GM12892 (cell line): ENCODE data around the gene KIAA0586.
"Not testable (repeated sequence)": the region's sequence is repeated elsewhere in the genome, so short reads cannot be mapped to it uniquely, and the experiment has no call there.

Experiments used
- DNase-seq: peaks from one replicate; pipeline ENCODE4 v3.0.0; 2011; ENCODE audit not compliant: insufficient read length
- FAIRE-seq: peaks from 2 replicates; lab custom pipeline; 2011; peaks lifted over from hg19 to GRCh38; lab: Jason Lieb, UNC
- POLR2A ChIP-seq: IDR thresholded peaks from 2 replicates; pipeline ENCODE4 v1.6.1; 2011; ENCODE audit warnings: low read depth, low read length, control low read depth
- POLR2AphosphoS5 ChIP-seq: IDR thresholded peaks from 2 replicates; pipeline ENCODE4 v1.6.1; 2011; ENCODE audit warnings: low read depth, low read length, control low read depth
- TAF1 ChIP-seq: IDR thresholded peaks from 2 replicates; pipeline ENCODE4 v1.6.1; 2011; ENCODE audit warnings: low read depth, mild to moderate bottlenecking, control low read depth, low read length, borderline replicate concordance

The KIAA0586 gene

GRCh38 chr14:58584383-58584782 is 156.9 kb downstream of the KIAA0586 start:
- no peak for DNase-seq
- TF ChIP-seq POLR2A: no peak
- TF ChIP-seq TAF1: no peak
- no peak for TF ChIP-seq POLR2AphosphoS5
- FAIRE-seq: no peak

DNA sequence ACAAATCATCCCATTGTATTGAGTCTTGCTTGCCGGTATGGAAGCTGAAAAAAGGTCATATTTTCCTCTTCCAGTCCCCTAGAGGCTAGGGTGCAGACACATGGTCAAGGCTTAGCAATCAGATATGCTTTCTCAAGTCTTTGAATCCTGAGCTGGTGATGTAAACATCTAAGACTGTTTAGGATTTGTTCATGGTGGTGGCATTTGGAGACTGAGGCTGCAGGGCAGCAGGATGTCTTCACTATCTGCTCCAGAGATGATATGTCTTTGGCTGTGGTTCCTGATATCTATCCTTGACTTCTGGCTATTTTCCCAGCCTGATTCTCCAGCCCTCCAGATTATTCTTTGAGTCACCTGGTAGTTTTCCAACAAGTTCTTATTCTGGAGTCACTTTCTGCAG is 159.8 kb downstream of the KIAA0586 start:
- no peak for DNase-seq
- no peak for FAIRE-seq
- no peak for TF ChIP-seq TAF1
- TF ChIP-seq POLR2A: no peak
- TF ChIP-seq POLR2AphosphoS5: no peak

- FAIRE-seq, DNase-seq: not testable (repeated sequence)
These were observed 160.8 kb downstream of the KIAA0586 start for GRCh38 chr14:58588321-58588720.

GRCh38 chr14:58593977-58594376 is 166.5 kb downstream of the KIAA0586 start:
- TF ChIP-seq POLR2A: no peak
- no peak for TF ChIP-seq POLR2AphosphoS5
- no peak for TF ChIP-seq TAF1
- FAIRE-seq: no peak
- DNase-seq: no peak

GRCh38 chr14:58597041-58597440 is 169.5 kb downstream of the KIAA0586 start:
- no peak for DNase-seq
- no peak for FAIRE-seq
- TF ChIP-seq POLR2A (no peak), TAF1 (no peak), POLR2AphosphoS5 (no peak)

- no peak for FAIRE-seq
- no peak for DNase-seq
- TF ChIP-seq POLR2A (no peak), TAF1 (no peak), POLR2AphosphoS5 (no peak)
These were observed 170.7 kb downstream of the KIAA0586 start for GRCh38 chr14:58598028-58598803.

- DNase-seq (no peak), FAIRE-seq (no peak)
- TF ChIP-seq POLR2A (no peak), POLR2AphosphoS5 (no peak), TAF1 (no peak)
These were observed 171.4 kb downstream of the KIAA0586 start for GRCh38 chr14:58598804-58599525.

GRCh38 chr14:58599707-58600106 is 172.2 kb downstream of the KIAA0586 start:
- TF ChIP-seq POLR2A (no peak), POLR2AphosphoS5 (no peak), TAF1 (no peak)
- DNase-seq (no peak), FAIRE-seq (no peak)
